ENCODE measurements around the gene KREMEN2. TPM values are rescaled to one million over a fixed set of nuclear protein-coding genes. Genes with fewer than 3 reads are reported as not detected.

Gene KREMEN2
- total RNA-seq, 1 donor from 2014 or later: 0.04 TPM

GRCh38 chr16:2964475-2965336 lies 631 bp downstream of the KREMEN2 start:
- no peak for TF ChIP-seq CTCF (IDR thresholded peaks at IDR 0.05; ENCODE audit: insufficient read depth, low read length, poor library complexity, severe bottlenecking)
- Histone ChIP-seq H3K27me3 (ENCODE audit: control insufficient read depth, insufficient read depth, low read length) (peaks cover 50% of the 10 kb centered on the region), H3K4me3 (ENCODE audit: low read depth, low read length) (peak overlapping the region; percentile 30), H3K36me3 (ENCODE audit: control insufficient read depth, insufficient read depth, low read length) (no peaks in the 10 kb centered on the region)
- DNase-seq (ENCODE audit: low read depth): no peak

- peaks cover 50% of the 10 kb centered on the region for H3K27me3 ChIP-seq (ENCODE audit: control insufficient read depth, insufficient read depth, low read length)
- H3K36me3 ChIP-seq (ENCODE audit: control insufficient read depth, insufficient read depth, low read length): no peaks in the 10 kb centered on the region
- H3K4me3 ChIP-seq (ENCODE audit: low read depth, low read length): no peak overlapping the region
- no peak for TF ChIP-seq CTCF (IDR thresholded peaks at IDR 0.05; ENCODE audit: insufficient read depth, low read length, poor library complexity, severe bottlenecking)
- no peak for DNase-seq (ENCODE audit: low read depth)
Observed at GRCh38 chr16:2966043-2966807, 2.1 kb downstream of the KREMEN2 start.

GRCh38 chr16:2966808-2967191 lies 2.7 kb downstream of the KREMEN2 start:
- Histone ChIP-seq H3K27me3 (ENCODE audit: control insufficient read depth, insufficient read depth, low read length) (peaks cover 50% of the 10 kb centered on the region), H3K4me3 (ENCODE audit: low read depth, low read length) (no peak overlapping the region), H3K36me3 (ENCODE audit: control insufficient read depth, insufficient read depth, low read length) (no peaks in the 10 kb centered on the region)
- no peak for TF ChIP-seq CTCF (IDR thresholded peaks at IDR 0.05; ENCODE audit: insufficient read depth, low read length, poor library complexity, severe bottlenecking)
- no peak for DNase-seq (ENCODE audit: low read depth)

- no peak for DNase-seq (ENCODE audit: low read depth)
- peaks cover 50% of the 10 kb centered on the region for H3K27me3 ChIP-seq (ENCODE audit: control insufficient read depth, insufficient read depth, low read length)
- no peak overlapping the region for H3K4me3 ChIP-seq (ENCODE audit: low read depth, low read length)
- no peaks in the 10 kb centered on the region for H3K36me3 ChIP-seq (ENCODE audit: control insufficient read depth, insufficient read depth, low read length)
- TF ChIP-seq CTCF (IDR thresholded peaks at IDR 0.05; ENCODE audit: insufficient read depth, low read length, poor library complexity, severe bottlenecking): no peak
Observed at GRCh38 chr16:2967211-2967631, 3.1 kb downstream of the KREMEN2 start.

- H3K27me3 ChIP-seq (ENCODE audit: control insufficient read depth, insufficient read depth, low read length): peaks cover 46% of the 10 kb centered on the region
- DNase-seq (ENCODE audit: low read depth): no peak
- no peaks in the 10 kb centered on the region for H3K36me3 ChIP-seq (ENCODE audit: control insufficient read depth, insufficient read depth, low read length)
- no peak overlapping the region for H3K4me3 ChIP-seq (ENCODE audit: low read depth, low read length)
- TF ChIP-seq CTCF (IDR thresholded peaks at IDR 0.05; ENCODE audit: insufficient read depth, low read length, poor library complexity, severe bottlenecking): no peak
Observed at GRCh38 chr16:2967721-2968161, 3.7 kb downstream of the KREMEN2 start.
